HEK293 (cell line): ENCODE measurements around the gene CMIP.
A peak's percentile ranks its signal among the peaks of the same experiment; 100 is the strongest.

Source experiments
- CTCF ChIA-PET: fragments of 350-600 bp; formaldehyde crosslinking; extraction: SDS; loops from one replicate; lab custom pipeline; 2021; ENCODE audit warnings: antibody characterized with exemption; lab: Yijun Ruan, JAX
- POLR2A ChIA-PET: fragments of 300-600 bp; formaldehyde crosslinking; extraction: SDS; loops from one replicate; lab custom pipeline; 2020; ENCODE audit warnings: antibody characterized with exemption, inconsistent platforms; lab: Yijun Ruan, JAX
- H3K27ac ChIP-seq: fragments of 200-500 bp; sonication (Bioruptor generic); 2 replicates; pipeline ENCODE4 v1.5.1; 2014; ENCODE audit warnings: low read depth, low read length, control low read depth, inconsistent platforms; ENCODE audit errors: extremely low read depth
- H3K36me3 ChIP-seq, 2 experiments: fragments of 200-500 bp in 1 of 2; sonication (Bioruptor generic) in 1 of 2; 1 replicate in 1 of 2; 2 replicates in 1 of 2; pipeline ENCODE4 v1.5.1; 2014 to 2017; ENCODE audit warnings: inconsistent platforms in 2 of 2, low read length in 2 of 2; ENCODE audit not compliant: control insufficient read depth in 2 of 2, insufficient read depth in 1 of 2
- H3K4me1 ChIP-seq: fragments of 200-500 bp; sonication (Bioruptor generic); 2 replicates; pipeline ENCODE4 v1.5.1; 2014; ENCODE audit warnings: mild to moderate bottlenecking, low read length, inconsistent platforms; ENCODE audit not compliant: control insufficient read depth, insufficient read depth
- H3K4me3 ChIP-seq: 2 replicates; pipeline ENCODE4 v1.5.1; 2011; ENCODE audit warnings: low read depth, mild to moderate bottlenecking, control low read depth, low read length, moderate library complexity
- H3K9me3 ChIP-seq: fragments of 200-500 bp; sonication (Bioruptor generic); 2 replicates; pipeline ENCODE4 v1.5.1; 2014; ENCODE audit warnings: low read depth, low read length, inconsistent platforms; ENCODE audit not compliant: control insufficient read depth, insufficient read depth
- EGR2 ChIP-seq: fragments of 450-650 bp; formaldehyde crosslinking; IDR thresholded peaks from 2 replicates; pipeline ENCODE4 v1.5.1; 2016; ENCODE audit warnings: low read depth, missing biosample characterization, missing genetic modification characterization
- HIC1 ChIP-seq: fragments of 450-650 bp; formaldehyde crosslinking; IDR thresholded peaks from 2 replicates; pipeline ENCODE4 v1.5.1; 2016; ENCODE audit warnings: missing biosample characterization, missing genetic modification characterization
- PRDM2 ChIP-seq: fragments of 450-650 bp; formaldehyde crosslinking; IDR thresholded peaks from 2 replicates; pipeline ENCODE4 v1.5.1; 2016; ENCODE audit warnings: missing biosample characterization, missing genetic modification characterization, borderline replicate concordance
- SALL2 ChIP-seq: fragments of 450-650 bp; formaldehyde crosslinking; IDR thresholded peaks from 2 replicates; pipeline ENCODE4 v1.5.0; 2017; ENCODE audit warnings: missing biosample characterization, mild to moderate bottlenecking, missing genetic modification characterization, borderline replicate concordance
- SP3 ChIP-seq: fragments of 450-650 bp; formaldehyde crosslinking; IDR thresholded peaks from 2 replicates; pipeline ENCODE4 v1.5.1; 2016; ENCODE audit warnings: missing biosample characterization, missing genetic modification characterization
- TSHZ1 ChIP-seq: fragments of 450-650 bp; formaldehyde crosslinking; IDR thresholded peaks from 2 replicates; pipeline ENCODE4 v1.5.1; 2016; ENCODE audit warnings: missing biosample characterization, missing genetic modification characterization, borderline replicate concordance
- YY1 ChIP-seq: fragments of 450-650 bp; formaldehyde crosslinking; IDR thresholded peaks from 2 replicates; pipeline ENCODE4 v1.5.1; 2018; ENCODE audit warnings: missing biosample characterization, missing genetic modification characterization
- ZBTB49 ChIP-seq: fragments of 450-650 bp; formaldehyde crosslinking; IDR thresholded peaks from 2 replicates; pipeline ENCODE4 v1.5.1; 2016; ENCODE audit warnings: missing biosample characterization, missing genetic modification characterization, low read depth
- ZFHX2 ChIP-seq: fragments of 450-650 bp; formaldehyde crosslinking; conservative IDR thresholded peaks from 2 replicates; pipeline ENCODE4 v1.5.1; 2016; ENCODE audit warnings: missing biosample characterization, missing genetic modification characterization
- ZFP37 ChIP-seq: fragments of 450-650 bp; formaldehyde crosslinking; IDR thresholded peaks from 2 replicates; pipeline ENCODE4 v1.5.1; 2016; ENCODE audit warnings: missing biosample characterization, missing genetic modification characterization
- ZIC2 ChIP-seq: fragments of 450-650 bp; formaldehyde crosslinking; IDR thresholded peaks from 2 replicates; pipeline ENCODE4 v1.5.1; 2016; ENCODE audit warnings: missing biosample characterization, missing genetic modification characterization
- ZNF266 ChIP-seq: fragments of 450-650 bp; formaldehyde crosslinking; IDR thresholded peaks from 2 replicates; pipeline ENCODE4 v1.5.1; 2016; ENCODE audit warnings: missing biosample characterization, missing genetic modification characterization, low read depth
- ZNF350 ChIP-seq: fragments of 450-650 bp; formaldehyde crosslinking; IDR thresholded peaks from 2 replicates; pipeline ENCODE4 v1.5.0; 2017; ENCODE audit warnings: missing biosample characterization, mild to moderate bottlenecking, missing genetic modification characterization
- ZNF37A ChIP-seq: fragments of 450-650 bp; IDR thresholded peaks from 2 replicates; pipeline ENCODE4 v1.5.1; 2018; ENCODE audit warnings: missing biosample characterization, missing genetic modification characterization
- ZNF48 ChIP-seq: fragments of 450-650 bp; formaldehyde crosslinking; IDR thresholded peaks from 2 replicates; pipeline ENCODE4 v1.5.1; 2016; ENCODE audit warnings: missing biosample characterization, missing genetic modification characterization
- ZNF530 ChIP-seq: fragments of 450-650 bp; formaldehyde crosslinking; IDR thresholded peaks from 2 replicates; pipeline ENCODE4 v1.5.1; 2016; ENCODE audit warnings: low read depth, missing biosample characterization, missing genetic modification characterization
- ZNF580 ChIP-seq: fragments of 450-650 bp; formaldehyde crosslinking; IDR thresholded peaks from 2 replicates; pipeline ENCODE4 v1.5.1; 2016; ENCODE audit warnings: missing biosample characterization, missing genetic modification characterization
- ZNF621 ChIP-seq: fragments of 450-650 bp; formaldehyde crosslinking; IDR thresholded peaks from 2 replicates; pipeline ENCODE4 v1.5.1; 2017; ENCODE audit warnings: missing biosample characterization, missing genetic modification characterization

The CMIP gene

GRCh38 chr16:81554979-81555378 lies 110.4 kb downstream of the CMIP start:
- H3K27ac ChIP-seq, result no peak overlapping the region
- no peaks in the 10 kb centered on the region for H3K36me3 ChIP-seq
- no peaks in the 10 kb centered on the region for H3K4me1 ChIP-seq
- CTCF ChIA-PET, result interaction anchor here (0.6 kb wide), 1 partner anchor 78 kb away, joined by 5 read pairs; no protein-coding TSS in a partner anchor
- no peak for TF ChIP-seq TSHZ1 (tag by site-specific recombination)
- TF ChIP-seq ZIC2 (tag by site-specific recombination), result 0 out of 2 replicates have a peak, but pooled peaks have one; percentile 11
- TF ChIP-seq, all 188 proteins: peak for 1
- no peaks in the 10 kb centered on the region for H3K9me3 ChIP-seq
- POLR2A ChIA-PET, result no interaction called here
- H3K4me3 ChIP-seq, result no peak overlapping the region

- Histone ChIP-seq H3K9me3 (no peaks in the 10 kb centered on the region), H3K4me3 (no peak overlapping the region), H3K36me3 (no peaks in the 10 kb centered on the region), H3K27ac (no peak overlapping the region), H3K4me1 (no peaks in the 10 kb centered on the region)
- CTCF ChIA-PET, result interaction anchor here (0.6 to 0.7 kb wide), 3 partner anchors 9 to 1284 kb away, joined by 3 to 4 read pairs (median 3); no protein-coding TSS in a partner anchor
- no peak for TF ChIP-seq EGR2 (tag by site-specific recombination)
- no peak for TF ChIP-seq SP3 (tag by site-specific recombination)
- no peak for TF ChIP-seq ZNF580 (tag by site-specific recombination)
- no peak for TF ChIP-seq ZNF37A (tag by site-specific recombination)
- TF ChIP-seq PRDM2 (tag by site-specific recombination), result no peak
- TF ChIP-seq HIC1, result no peak
- no peak for TF ChIP-seq ZNF266 (tag by site-specific recombination)
- TF ChIP-seq ZNF621, result no peak
- TF ChIP-seq ZBTB49 (tag by site-specific recombination), result no peak
- no peak for TF ChIP-seq ZNF350 (tag by site-specific recombination)
- no peak for TF ChIP-seq ZNF530
- no peak for TF ChIP-seq ZFP37
- no peak for TF ChIP-seq ZFHX2
- TF ChIP-seq SALL2, result no peak
- no peak for TF ChIP-seq YY1 (tag by site-specific recombination)
- TF ChIP-seq ZNF48 (tag by site-specific recombination), result no peak
- POLR2A ChIA-PET, result no interaction called here
Observed at GRCh38 chr16:81555660-81556059, 111.1 kb downstream of the CMIP start.
